Activated CD4-positive, alpha-beta T cell treated with anti-CD3 and anti-CD28 coated beads, Interleukin-2, amount 50 U/mL, for 24 hours (primary cell): Measurements from ENCODE around the gene ZNF304.
A peak's percentile ranks its signal among the peaks of the same experiment; 100 is the strongest.
"Not testable (repeated sequence)": the region's sequence is repeated elsewhere in the genome, so short reads cannot be mapped to it uniquely, and the experiment has no call there.

Source experiments
- DNase-seq, 2 donors: peaks; one replicate each; pipeline ENCODE4 v3.0.0-alpha.2; 2020; ENCODE audit warnings: low read depth in 1 of 2, low spot score in 1 of 2

ZNF304 gene

GRCh38 chr19:57359300-57359699, 8.2 kb downstream of the ZNF304 start:
- DNase-seq: no peak

GRCh38 chr19:57362419-57362818, 11.3 kb downstream of the ZNF304 start:
- no peak for DNase-seq

- peak; percentile 97 to 99 for DNase-seq
Measured at GRCh38 chr19:57362997-57363687, 12.1 kb downstream of the ZNF304 start, which contains the start of the genes TRAPPC2B and ZNF547. TRAPPC2B (plus strand) TSS chr19:57363551; CDS start chr19:57364834, 1,283 bp downstream. ZNF547 (plus strand) TSS chr19:57363551; CDS start chr19:57368556, 5,005 bp downstream.

- no peak for DNase-seq
Measured at GRCh38 chr19:57363688-57364181, 12.7 kb downstream of the ZNF304 start.

GRCh38 chr19:57366776-57367175, 15.7 kb downstream of the ZNF304 start:
- DNase-seq: no peak

GRCh38 chr19:57374179-57374578, 23.1 kb downstream of the ZNF304 start:
- no peak for DNase-seq

- not testable (repeated sequence) for DNase-seq
Measured at GRCh38 chr19:57374647-57375046, 23.6 kb downstream of the ZNF304 start.

GRCh38 chr19:57376151-57376550, 25.1 kb downstream of the ZNF304 start:
- DNase-seq: no peak

GRCh38 chr19:57377498-57378146, 26.6 kb downstream of the ZNF304 start:
- DNase-seq: no peak

- no peak for DNase-seq
Measured at GRCh38 chr19:57380923-57381322, 29.9 kb downstream of the ZNF304 start.

GRCh38 chr19:57382806-57383488, 31.9 kb downstream of the ZNF304 start:
- no peak for DNase-seq

- DNase-seq: no peak
Measured at GRCh38 chr19:57389194-57389729, 38.2 kb downstream of the ZNF304 start.

- peak; percentile 95 to 96 for DNase-seq
Measured at GRCh38 chr19:57389730-57390598, 38.9 kb downstream of the ZNF304 start, which contains the start of gene ZNF548. ZNF548 (plus strand) TSS chr19:57389854; CDS start chr19:57390100, 246 bp downstream.

- DNase-seq: no peak
Measured at GRCh38 chr19:57395710-57396109, 44.6 kb downstream of the ZNF304 start.

- DNase-seq: no peak
Measured at GRCh38 chr19:57398868-57399267, 47.8 kb downstream of the ZNF304 start.

GRCh38 chr19:57403737-57404563, 52.9 kb downstream of the ZNF304 start:
- DNase-seq: no peak

GRCh38 chr19:57406516-57407123, 55.5 kb downstream of the ZNF304 start:
- peak; percentile 41 to 56 for DNase-seq
